Naive thymus-derived CD4-positive, alpha-beta T cell (primary cell): ENCODE results near the gene KCNA10. TPM values are rescaled to one million over a fixed set of nuclear protein-coding genes. Genes with fewer than 3 reads are reported as not detected.

Experiments used
- ATAC-seq: fragments of 150-1000 bp; cut with Tn5 transposase; 2 replicates; pipeline ENCODE4 v1.10.0; 2021; ENCODE audit warnings: mild to moderate bottlenecking, moderate library complexity
- CTCF ChIA-PET: fragments of 350-600 bp; sonication (Branson Sonifier 250); formaldehyde crosslinking; loops from one replicate; lab custom pipeline; 2021; ENCODE audit warnings: antibody characterized with exemption; lab: Charles Lee
- POLR2A ChIA-PET: fragments of 350-600 bp; sonication (Branson Sonifier 250); formaldehyde crosslinking; loops from one replicate; lab custom pipeline; 2021; ENCODE audit warnings: antibody characterized with exemption, inconsistent platforms; lab: Charles Lee
- DNase-seq, 9 donors: peaks; one replicate each; pipeline versions ENCODE4 v3.0.0 to v3.0.0-alpha.2; 2020 to 2022; ENCODE audit warnings: mixed read lengths in 1 of 9
- H3K27ac ChIP-seq: one replicate; pipeline ENCODE4 v1.7.0; 2013; ENCODE audit warnings: mild to moderate bottlenecking, low read depth, low read length, moderate library complexity
- H3K27me3 ChIP-seq, 2 donors: one replicate each; pipeline ENCODE4 v1.7.0; 2013; ENCODE audit warnings: low read length in 2 of 2, mild to moderate bottlenecking in 2 of 2, moderate library complexity in 2 of 2; ENCODE audit not compliant: control insufficient read depth in 2 of 2, insufficient read depth in 2 of 2
- H3K36me3 ChIP-seq, 3 experiments: 1 replicate in 2 of 3; 2 replicates in 1 of 3; pipeline ENCODE4 v1.7.0; 2013; ENCODE audit warnings: low read length in 3 of 3, mild to moderate bottlenecking in 3 of 3, moderate library complexity in 1 of 3; ENCODE audit not compliant: insufficient read depth in 3 of 3, control insufficient read depth in 2 of 3
- H3K4me1 ChIP-seq, 2 donors: one replicate each; pipeline ENCODE4 v1.7.0; 2013; ENCODE audit warnings: low read length in 2 of 2, mild to moderate bottlenecking in 2 of 2, moderate library complexity in 1 of 2; ENCODE audit not compliant: control insufficient read depth in 2 of 2, insufficient read depth in 2 of 2
- H3K4me3 ChIP-seq: 2 replicates; pipeline ENCODE4 v1.7.0; 2013; ENCODE audit warnings: mild to moderate bottlenecking, low read length
- H3K9me3 ChIP-seq, 3 experiments: 1 replicate in 2 of 3; 2 replicates in 1 of 3; pipeline ENCODE4 v1.7.0; 2013; ENCODE audit warnings: low read length in 3 of 3; ENCODE audit not compliant: control insufficient read depth in 2 of 3
- H3K27ac Mint-ChIP-seq, 9 donors: one replicate each; pipeline ENCODE4 v1.8.0; 2020 to 2022; ENCODE audit warnings: mixed read lengths in 9 of 9, mild to moderate bottlenecking in 8 of 9, moderate library complexity in 5 of 9, inconsistent platforms in 2 of 9
- H3K27me3 Mint-ChIP-seq, 5 donors: one replicate each; pipeline ENCODE4 v1.8.0; 2021 to 2022; ENCODE audit warnings: mixed read lengths in 5 of 5, mild to moderate bottlenecking in 1 of 5
- H3K36me3 Mint-ChIP-seq, 5 donors: one replicate each; pipeline ENCODE4 v1.8.0; 2020 to 2022; ENCODE audit warnings: mixed read lengths in 5 of 5, mild to moderate bottlenecking in 3 of 5, inconsistent platforms in 1 of 5
- H3K4me1 Mint-ChIP-seq, 7 donors: one replicate each; pipeline ENCODE4 v1.8.0; 2020 to 2022; ENCODE audit warnings: mixed read lengths in 7 of 7, mild to moderate bottlenecking in 3 of 7, inconsistent platforms in 1 of 7
- H3K4me3 Mint-ChIP-seq, 10 donors: one replicate each; pipeline ENCODE4 v1.8.0; 2020 to 2022; ENCODE audit warnings: mild to moderate bottlenecking in 10 of 10, mixed read lengths in 10 of 10, moderate library complexity in 6 of 10, inconsistent platforms in 2 of 10
- H3K9me3 Mint-ChIP-seq, 11 donors: one replicate each; pipeline ENCODE4 v1.8.0; 2020 to 2022; ENCODE audit warnings: mixed read lengths in 11 of 11, mild to moderate bottlenecking in 4 of 11, inconsistent platforms in 1 of 11, moderate library complexity in 1 of 11
- intact Hi-C, 2 donors: fragments of 100-400 bp; cut with micrococcal nuclease; formaldehyde crosslinking; loops; one replicate each; pipeline ENCODE4 v1.15.1; 2023
- polyA plus RNA-seq, 2 donors: library from polyadenylated mRNA; unstranded; fragments of 300-500 nt; fragmentation: Illumina TruSeq; gene quantifications; one replicate each; pipeline ENCODE4 v1.2.3, GENCODE V29; 2021
- total RNA-seq, 6 experiments: library from RNA in 5 of 6; stranded (reverse) in 5 of 6; gene quantifications; 1 replicate in 5 of 6; 2 replicates in 1 of 6; pipeline ENCODE4 v1.2.3 and lab custom pipeline; 2021 to 2026

KCNA10 gene
- total and polyA plus RNA-seq, 7 experiments from 2014 or later, result not detected

- no peak overlapping the region for H3K4me3 ChIP-seq
- H3K9me3 ChIP-seq, result no peaks in the 10 kb centered on the region
- ChIA-PET POLR2A (no interaction called here), CTCF (no interaction called here)
- no peaks in the 10 kb centered on the region for H3K4me1 Mint-ChIP-seq
- H3K27ac Mint-ChIP-seq, result no peak overlapping the region
- H3K27me3 Mint-ChIP-seq, result peaks cover under 1 to 17% (median 8%) of the 10 kb centered on the region in 5 donors
- no peak for DNase-seq
- intact Hi-C loops, result no loop called here
- no peak overlapping the region for H3K27ac ChIP-seq
- H3K9me3 Mint-ChIP-seq, result no peaks in the 10 kb centered on the region
- no peaks in the 10 kb centered on the region for H3K27me3 ChIP-seq
- H3K36me3 ChIP-seq, result no peaks in the 10 kb centered on the region
- ATAC-seq, result no peak
- H3K4me1 ChIP-seq, result no peaks in the 10 kb centered on the region
- no peaks in the 10 kb centered on the region for H3K36me3 Mint-ChIP-seq
- H3K4me3 Mint-ChIP-seq, result no peak overlapping the region
Measured at GRCh38 chr1:110540891-110541685, 22.1 kb upstream of the KCNA10 start.

- POLR2A ChIA-PET, result no interaction called here
- Histone ChIP-seq H3K27me3 (no peaks in the 10 kb centered on the region), H3K27ac (no peak overlapping the region), H3K4me3 (no peak overlapping the region), H3K4me1 (no peaks in the 10 kb centered on the region), H3K9me3 (no peaks in the 10 kb centered on the region), H3K36me3 (no peaks in the 10 kb centered on the region)
- ATAC-seq, result no peak
- no peak for DNase-seq
- no peaks in the 10 kb centered on the region for H3K36me3 Mint-ChIP-seq
- H3K27ac Mint-ChIP-seq, result no peak overlapping the region
- CTCF ChIA-PET, result no interaction called here
- H3K9me3 Mint-ChIP-seq, result no peaks in the 10 kb centered on the region
- no peak overlapping the region for H3K4me3 Mint-ChIP-seq
- peaks cover 0 to 13% (median 7%) of the 10 kb centered on the region in 5 donors for H3K27me3 Mint-ChIP-seq
- H3K4me1 Mint-ChIP-seq, result no peaks in the 10 kb centered on the region
- intact Hi-C loops, result no loop called here
Measured at GRCh38 chr1:110538921-110539320, 19.9 kb upstream of the KCNA10 start.

- ChIA-PET POLR2A (no interaction called here), CTCF (no interaction called here)
- Mint-ChIP-seq H3K27me3 (peaks cover 0 to 12% (median 4%) of the 10 kb centered on the region in 5 donors), H3K4me3 (no peak overlapping the region), H3K9me3 (no peaks in the 10 kb centered on the region), H3K27ac (no peak overlapping the region), H3K36me3 (no peaks in the 10 kb centered on the region), H3K4me1 (no peaks in the 10 kb centered on the region)
- Histone ChIP-seq H3K36me3 (no peaks in the 10 kb centered on the region), H3K27me3 (no peaks in the 10 kb centered on the region), H3K4me1 (no peaks in the 10 kb centered on the region), H3K4me3 (no peak overlapping the region), H3K9me3 (no peaks in the 10 kb centered on the region), H3K27ac (no peak overlapping the region)
- ATAC-seq (no peak), DNase-seq (no peak)
- intact Hi-C loops, result no loop called here
Measured at GRCh38 chr1:110538075-110538474, 19.1 kb upstream of the KCNA10 start.

- no peak overlapping the region for H3K27ac Mint-ChIP-seq
Measured at GRCh38 chr1:110535985-110536384, 17.0 kb upstream of the KCNA10 start.

GRCh38 chr1:110533230-110533629 is 14.3 kb upstream of the KCNA10 start:
- POLR2A ChIA-PET, result no interaction called here
- no peak overlapping the region for H3K27ac ChIP-seq
- ATAC-seq (no peak), DNase-seq (no peak)
- Mint-ChIP-seq H3K36me3 (no peaks in the 10 kb centered on the region), H3K4me1 (no peaks in the 10 kb centered on the region), H3K4me3 (no peak overlapping the region), H3K9me3 (no peaks in the 10 kb centered on the region), H3K27ac (no peak overlapping the region), H3K27me3 (peaks cover 0 to 22% (median 10%) of the 10 kb centered on the region in 5 donors)
- CTCF ChIA-PET, result no interaction called here
- H3K27me3 ChIP-seq, result no peaks in the 10 kb centered on the region
- no peak overlapping the region for H3K4me3 ChIP-seq
- H3K4me1 ChIP-seq, result no peaks in the 10 kb centered on the region
- no peaks in the 10 kb centered on the region for H3K36me3 ChIP-seq
- no peaks in the 10 kb centered on the region for H3K9me3 ChIP-seq
- intact Hi-C loops, result no loop called here

More at GRCh38 chr1:110535985-110536384, 17.0 kb upstream of the KCNA10 start:
- POLR2A ChIA-PET, result no interaction called here
- DNase-seq (no peak), ATAC-seq (no peak)
- Histone ChIP-seq H3K4me1 (no peaks in the 10 kb centered on the region), H3K27me3 (no peaks in the 10 kb centered on the region), H3K27ac (no peak overlapping the region), H3K36me3 (no peaks in the 10 kb centered on the region), H3K9me3 (no peaks in the 10 kb centered on the region), H3K4me3 (no peak overlapping the region)
- intact Hi-C loops, result no loop called here
- peaks cover 0 to 10% (median 5%) of the 10 kb centered on the region in 5 donors for H3K27me3 Mint-ChIP-seq
- H3K4me3 Mint-ChIP-seq, result no peak overlapping the region
- H3K36me3 Mint-ChIP-seq, result no peaks in the 10 kb centered on the region
- no peaks in the 10 kb centered on the region for H3K4me1 Mint-ChIP-seq
- no peaks in the 10 kb centered on the region for H3K9me3 Mint-ChIP-seq
- CTCF ChIA-PET, result interaction anchor here (0.5 kb wide), 1 partner anchor 476 kb away, joined by 3 read pairs; no protein-coding TSS in a partner anchor

- Histone ChIP-seq H3K4me3 (no peak overlapping the region), H3K9me3 (no peaks in the 10 kb centered on the region), H3K27ac (no peak overlapping the region), H3K36me3 (no peaks in the 10 kb centered on the region), H3K27me3 (no peaks in the 10 kb centered on the region), H3K4me1 (no peaks in the 10 kb centered on the region)
- Mint-ChIP-seq H3K9me3 (no peaks in the 10 kb centered on the region), H3K4me1 (peaks cover 0 to 7% (median 4%) of the 10 kb centered on the region in 7 donors), H3K36me3 (no peaks in the 10 kb centered on the region), H3K27ac (no peak overlapping the region), H3K27me3 (peaks cover 0 to 31% (median 10%) of the 10 kb centered on the region in 5 donors), H3K4me3 (no peak overlapping the region)
- CTCF ChIA-PET, result no interaction called here
- DNase-seq (no peak), ATAC-seq (no peak)
- POLR2A ChIA-PET, result no interaction called here
- intact Hi-C loops, result no loop called here
Measured at GRCh38 chr1:110529011-110529410, 10.0 kb upstream of the KCNA10 start.
